Ureter (tissue), 1 donor: ENCODE results near the gene RHOD. TPM values are rescaled to one million over a fixed set of nuclear protein-coding genes. Genes with fewer than 3 reads are reported as not detected.
A peak's percentile ranks its signal among the peaks of the same experiment; 100 is the strongest.

Experiments
- DNase-seq: peaks from one replicate; pipeline ENCODE4 v3.0.0-alpha.2; 2020; ENCODE audit warnings: low spot score
- total RNA-seq: library from RNA; stranded (reverse); gene quantifications from one replicate; pipeline ENCODE4 v1.2.4, GENCODE V29; 2023
- donor health status: DM: yes; HTN: yes; CAD: no.

Gene RHOD
- total RNA-seq, 1 donor from 2014 or later = 15.2 TPM

- no peak for DNase-seq
Measured at GRCh38 chr11:67031791-67032561, 24.7 kb upstream of the RHOD start.

GRCh38 chr11:67032830-67033551, 23.7 kb upstream of the RHOD start:
- DNase-seq = no peak

- DNase-seq = no peak
Measured at GRCh38 chr11:67033661-67034166, 22.9 kb upstream of the RHOD start.

- DNase-seq = no peak
Measured at GRCh38 chr11:67034350-67034749, 22.3 kb upstream of the RHOD start.

- DNase-seq = no peak
Measured at GRCh38 chr11:67040147-67040546, 16.5 kb upstream of the RHOD start.

GRCh38 chr11:67041602-67042001, 15.0 kb upstream of the RHOD start:
- DNase-seq = no peak

GRCh38 chr11:67043572-67044349, 12.9 kb upstream of the RHOD start:
- DNase-seq = no peak

GRCh38 chr11:67044496-67044895, 12.2 kb upstream of the RHOD start:
- no peak for DNase-seq

GRCh38 chr11:67045314-67045713, 11.3 kb upstream of the RHOD start:
- DNase-seq = no peak

- DNase-seq = no peak
Measured at GRCh38 chr11:67048515-67049130, 8.0 kb upstream of the RHOD start.

GRCh38 chr11:67050139-67050538, 6.5 kb upstream of the RHOD start:
- DNase-seq = no peak

GRCh38 chr11:67051180-67051893, 5.3 kb upstream of the RHOD start:
- DNase-seq = no peak

GRCh38 chr11:67051945-67052488, 4.6 kb upstream of the RHOD start:
- DNase-seq = no peak

- no peak for DNase-seq
Measured at GRCh38 chr11:67052891-67053290, 3.8 kb upstream of the RHOD start.

GRCh38 chr11:67053896-67054329, 2.7 kb upstream of the RHOD start:
- DNase-seq = peak; percentile 54

GRCh38 chr11:67054346-67054835, 2.3 kb upstream of the RHOD start:
- no peak for DNase-seq

- DNase-seq = peak; percentile 84
Measured at GRCh38 chr11:67054836-67055523, 1.7 kb upstream of the RHOD start.

- no peak for DNase-seq
Measured at GRCh38 chr11:67055812-67056211, 835 bp upstream of the RHOD start.

- DNase-seq = no peak
Measured at GRCh38 chr11:67057205-67057672, 592 bp downstream of the RHOD start.

- no peak for DNase-seq
Measured at GRCh38 chr11:67058506-67058905, 1.9 kb downstream of the RHOD start.
